RPMI8226 (cell line): ENCODE measurements around the gene MBNL3.
"Not testable (repeated sequence)": the region's sequence is repeated elsewhere in the genome, so short reads cannot be mapped to it uniquely, and the experiment has no call there.

Experiments used
- DNase-seq: peaks from one replicate; pipeline ENCODE4 v3.0.0-alpha.2; 2015

Gene MBNL3

GRCh38 chrX:132367984-132368383, 120.9 kb downstream of the MBNL3 start:
- DNase-seq: no peak

- DNase-seq: no peak
These were observed 121.5 kb downstream of the MBNL3 start for GRCh38 chrX:132367314-132367713.

GRCh38 chrX:132365490-132365889, 123.3 kb downstream of the MBNL3 start:
- no peak for DNase-seq

GRCh38 chrX:132364313-132364712, 124.5 kb downstream of the MBNL3 start:
- no peak for DNase-seq

GRCh38 chrX:132353430-132353829, 135.4 kb downstream of the MBNL3 start:
- DNase-seq: no peak

GRCh38 chrX:132336172-132336571, 152.7 kb downstream of the MBNL3 start:
- DNase-seq: no peak

GRCh38 chrX:132333351-132333750, 155.5 kb downstream of the MBNL3 start:
- no peak for DNase-seq

GRCh38 chrX:132331532-132331931, 157.3 kb downstream of the MBNL3 start:
- no peak for DNase-seq

- no peak for DNase-seq
These were observed 157.8 kb downstream of the MBNL3 start for GRCh38 chrX:132331000-132331399.

- DNase-seq: no peak
These were observed 158.6 kb downstream of the MBNL3 start for GRCh38 chrX:132330156-132330729.

- not testable (repeated sequence) for DNase-seq
These were observed 161.9 kb downstream of the MBNL3 start for GRCh38 chrX:132326960-132327359.
